ENCODE measurements around the gene FKBP7. TPM values are rescaled to one million over a fixed set of nuclear protein-coding genes. Genes with fewer than 3 reads are reported as not detected.
A peak's percentile ranks its signal among the peaks of the same experiment; 100 is the strongest.

FKBP7 gene
- total RNA-seq, 4 donors from 2014 or later = 7.3 to 21.9 (median 12.6) TPM

GRCh38 chr2:178452870-178453269 is 25.5 kb downstream of the FKBP7 start:
- no peak for ATAC-seq
- TF ChIP-seq EP300 (IDR thresholded peaks at IDR 0.05) = no peak
- TF ChIP-seq CTCF (IDR thresholded peaks at IDR 0.05) = no peak
- no peak for TF ChIP-seq POLR2A (IDR thresholded peaks at IDR 0.05)
- TF ChIP-seq POLR2AphosphoS5 (IDR thresholded peaks at IDR 0.05) = no peak
- Histone ChIP-seq H3K4me1 (peaks cover 3 to 31% (median 12%) of the 10 kb centered on the region in 3 donors), H3K27ac (no peak overlapping the region), H3K27me3 (no peaks in the 10 kb centered on the region), H3K9me3 (no peaks in the 10 kb centered on the region), H3K4me3 (no peak overlapping the region), H3K36me3 (peaks cover 0 to 6% of the 10 kb centered on the region in 2 donors)
- 53 to 60% methylated on average over 5 of the region's 5 CpGs for WGBS, 2 donors (ENCODE audit: low coverage in 1 of 2)

- H3K4me3 ChIP-seq = no peak overlapping the region
- ATAC-seq = no peak
- no peaks in the 10 kb centered on the region for H3K27me3 ChIP-seq
- peak overlapping the region in 3 of 4 donors; percentile 81 to 96 (median 94) for H3K27ac ChIP-seq
- H3K36me3 ChIP-seq = peaks cover 0 to 9% of the 10 kb centered on the region in 2 donors
- H3K9me3 ChIP-seq = no peaks in the 10 kb centered on the region
- 100% methylated on average over 2 of the region's 2 CpGs for WGBS, 2 donors (ENCODE audit: low coverage in 1 of 2)
- H3K4me1 ChIP-seq = peaks cover 3 to 35% (median 12%) of the 10 kb centered on the region in 3 donors
- TF ChIP-seq EP300 (IDR thresholded peaks at IDR 0.05) (no peak), POLR2A (IDR thresholded peaks at IDR 0.05) (no peak)
Observed at GRCh38 chr2:178452334-178452733, 26.1 kb downstream of the FKBP7 start.

GRCh38 chr2:178450774-178451525 is 27.4 kb downstream of the FKBP7 start, which contains the start of the genes PJVK and PRKRA:
TSS of gene PJVK (plus strand) at chr2:178451378. CDS start at chr2:178453410, 2,032 bp downstream.
TSS of gene PRKRA (minus strand) at chr2:178451175. CDS start at chr2:178451030, 145 bp downstream.
- Histone ChIP-seq H3K36me3 (peaks cover 0 to 21% of the 10 kb centered on the region in 2 donors), H3K27ac (peak within 1 kb of the TSS; percentile 81 to 96 (median 95)), H3K27me3 (no peaks in the 10 kb centered on the region), H3K4me3 (peak within 1 kb of the TSS; percentile 48 to 64), H3K9me3 (no peaks in the 10 kb centered on the region), H3K4me1 (peaks cover 3 to 35% (median 12%) of the 10 kb centered on the region in 3 donors)
- TF ChIP-seq POLR2A (IDR thresholded peaks at IDR 0.05) = peak; percentile 92 to 93
- peak; percentile 87 for TF ChIP-seq POLR2AphosphoS5 (IDR thresholded peaks at IDR 0.05)
- peak in 2 of 4 experiments; percentile 20 to 45 for TF ChIP-seq CTCF (IDR thresholded peaks at IDR 0.05)
- no peak for TF ChIP-seq EP300 (IDR thresholded peaks at IDR 0.05)
- ATAC-seq = peak; percentile 98
- WGBS, 2 donors (ENCODE audit: low coverage in 1 of 2) = no CpG with 5 or more reads among the region's 76 CpGs

GRCh38 chr2:178450524-178450773 is 28.0 kb downstream of the FKBP7 start:
- Histone ChIP-seq H3K27me3 (no peaks in the 10 kb centered on the region), H3K36me3 (peaks cover 0 to 26% of the 10 kb centered on the region in 2 donors), H3K4me3 (peak overlapping the region; percentile 48 to 64), H3K9me3 (no peaks in the 10 kb centered on the region), H3K4me1 (peaks cover 3 to 35% (median 12%) of the 10 kb centered on the region in 3 donors), H3K27ac (peak overlapping the region; percentile 75 to 96 (median 95))
- no peak for ATAC-seq
- no CpG with 5 or more reads among the region's 25 CpGs for WGBS, 2 donors (ENCODE audit: low coverage in 1 of 2)
- TF ChIP-seq POLR2A (IDR thresholded peaks at IDR 0.05) (no peak), EP300 (IDR thresholded peaks at IDR 0.05) (no peak), POLR2AphosphoS5 (IDR thresholded peaks at IDR 0.05) (no peak), CTCF (IDR thresholded peaks at IDR 0.05) (no peak)

GRCh38 chr2:178449700-178450523 is 28.5 kb downstream of the FKBP7 start:
- no peaks in the 10 kb centered on the region for H3K9me3 ChIP-seq
- H3K4me3 ChIP-seq = peak overlapping the region; percentile 48 to 64
- H3K4me1 ChIP-seq = peaks cover 3 to 35% (median 12%) of the 10 kb centered on the region in 3 donors
- peak overlapping the region; percentile 75 to 96 (median 95) for H3K27ac ChIP-seq
- H3K27me3 ChIP-seq = no peaks in the 10 kb centered on the region
- peaks cover 0 to 32% of the 10 kb centered on the region in 2 donors for H3K36me3 ChIP-seq
- TF ChIP-seq POLR2AphosphoS5 (IDR thresholded peaks at IDR 0.05) (no peak), POLR2A (IDR thresholded peaks at IDR 0.05) (no peak), CTCF (IDR thresholded peaks at IDR 0.05) (no peak), EP300 (IDR thresholded peaks at IDR 0.05) (no peak)
- ATAC-seq = no peak
- WGBS, 2 donors (ENCODE audit: low coverage in 1 of 2) = 8 to 12% methylated on average over 8 to 17 of the region's 18 CpGs
